AG20443 (cell line): ENCODE measurements around the gene MUTYH.

Experiments used
- DNase-seq: peaks from one replicate; pipeline ENCODE4 v3.0.0; 2012; ENCODE audit warnings: low spot score, mixed read lengths

The MUTYH gene

GRCh38 chr1:45348966-45349677 lies 8.9 kb upstream of the MUTYH start:
- no peak for DNase-seq

- no peak for DNase-seq
These were observed 8.3 kb upstream of the MUTYH start for GRCh38 chr1:45348609-45348965.

- peak; percentile 43 for DNase-seq
These were observed 7.8 kb upstream of the MUTYH start for GRCh38 chr1:45348020-45348419.

DNA sequence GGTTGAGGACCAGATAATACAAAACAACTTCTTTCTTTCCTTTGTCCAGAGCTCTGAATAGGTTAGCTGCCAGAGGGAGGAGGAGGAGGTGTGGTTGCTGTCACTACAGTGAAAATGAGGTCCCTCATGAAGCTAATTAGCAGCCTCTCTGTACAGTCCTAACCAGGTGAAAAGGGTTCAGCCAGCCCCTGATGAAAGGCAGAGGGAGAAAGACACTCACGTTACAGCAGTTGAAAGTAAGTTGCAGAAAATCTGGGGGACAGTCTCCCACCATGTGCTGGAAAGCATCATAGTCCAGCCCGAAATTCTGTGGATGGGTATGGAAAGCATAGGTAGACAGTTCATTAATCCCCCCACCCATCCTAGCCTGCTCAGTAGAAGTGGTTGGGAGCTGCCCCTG lies 6.2 kb upstream of the MUTYH start:
- no peak for DNase-seq

- DNase-seq: no peak
These were observed 4.8 kb upstream of the MUTYH start for GRCh38 chr1:45345014-45345413.

DNA sequence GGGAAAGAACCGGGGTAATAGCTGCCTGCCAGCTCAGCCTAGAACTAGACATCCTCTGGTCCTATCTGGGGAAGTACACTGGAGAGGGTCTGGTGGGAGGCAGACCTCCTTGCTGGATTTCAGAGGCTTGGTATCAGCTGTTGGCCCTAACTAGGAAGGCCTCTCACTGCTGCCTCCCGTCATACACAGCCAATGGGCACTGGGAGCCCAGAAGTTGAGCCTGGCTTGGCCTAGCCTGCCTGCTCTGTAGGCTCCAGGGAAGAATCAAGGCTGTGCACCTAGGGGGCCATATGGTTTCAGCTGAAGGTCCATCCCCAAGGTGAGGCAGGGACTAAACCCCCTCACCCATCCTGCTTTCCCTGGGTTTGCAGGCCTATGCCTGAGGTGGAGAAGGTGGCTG lies 4.3 kb upstream of the MUTYH start:
- DNase-seq: no peak

GRCh38 chr1:45340816-45341466 lies 701 bp upstream of the MUTYH start:
- no peak for DNase-seq

- no peak for DNase-seq
These were observed 2.5 kb downstream of the MUTYH start for GRCh38 chr1:45337630-45338325.

DNA sequence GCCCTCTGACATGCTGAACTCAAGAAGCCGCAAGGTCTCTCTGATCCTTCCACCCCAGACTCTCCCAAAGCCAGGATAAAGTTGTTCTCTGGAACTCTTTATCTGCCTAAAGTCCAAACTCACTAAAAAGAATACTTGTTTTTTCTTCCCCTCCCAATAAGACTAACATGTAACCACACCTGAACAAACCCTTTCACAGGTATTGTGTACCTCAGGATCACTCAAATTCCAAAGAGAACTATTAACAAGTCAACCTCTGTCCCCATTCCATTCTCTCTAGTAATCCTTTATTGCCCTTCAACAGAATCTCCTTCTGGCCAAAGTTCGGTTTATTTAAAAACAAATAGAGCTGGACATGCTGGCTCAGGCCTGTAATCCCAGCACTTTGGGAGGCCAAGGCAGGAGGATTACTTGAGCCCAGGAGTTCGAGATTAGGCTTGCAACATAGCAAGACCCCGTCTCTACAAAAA lies 4.3 kb downstream of the MUTYH start:
- DNase-seq: no peak

DNA sequence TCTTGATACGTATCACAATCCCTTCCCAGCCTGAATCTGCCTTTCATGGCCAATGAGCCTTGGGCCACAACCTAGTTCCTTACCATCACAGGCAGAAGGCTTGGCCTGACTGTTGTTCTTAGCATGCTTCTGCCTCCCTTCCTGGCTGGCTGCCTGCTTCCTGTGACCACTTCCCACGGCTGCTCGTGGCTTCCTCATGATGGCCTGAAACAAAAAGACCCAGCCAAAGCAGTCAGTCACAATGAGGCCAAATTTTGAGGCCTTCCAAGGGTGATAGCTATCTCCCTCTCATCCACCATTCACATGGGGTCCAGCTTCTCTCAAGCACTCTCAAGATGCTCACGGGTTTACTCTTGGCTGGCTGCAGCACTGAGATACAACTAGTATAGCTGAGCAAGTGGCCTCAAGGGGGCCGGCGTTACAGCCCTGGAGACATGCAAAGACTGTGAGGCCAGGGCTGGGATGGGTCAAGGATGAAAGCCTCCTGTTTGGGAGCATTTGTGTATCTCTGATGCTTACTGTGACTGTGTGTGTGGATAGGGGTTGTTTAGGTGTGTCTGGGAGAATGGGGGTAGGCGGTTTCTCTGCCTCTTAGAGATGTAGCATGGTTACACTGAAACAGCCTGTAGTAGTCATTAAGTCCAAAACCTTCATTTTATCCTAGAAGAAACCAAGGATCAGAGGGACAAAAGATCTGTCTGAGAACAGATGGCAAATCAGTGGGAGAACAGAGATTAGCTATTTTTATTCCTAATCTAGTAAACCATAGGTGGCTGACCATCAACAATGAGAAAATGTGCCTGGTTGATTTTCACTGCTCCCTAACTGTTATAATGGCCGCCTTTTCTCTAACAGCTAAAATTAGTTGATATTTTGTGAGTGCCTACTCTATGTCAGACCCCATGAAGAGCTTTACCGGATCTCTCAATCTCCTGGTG lies 5.7 kb downstream of the MUTYH start:
- no peak for DNase-seq

GRCh38 chr1:45332346-45332720 lies 7.9 kb downstream of the MUTYH start:
- no peak for DNase-seq

- DNase-seq: no peak
These were observed 8.5 kb downstream of the MUTYH start for GRCh38 chr1:45331436-45332345.

GRCh38 chr1:45329445-45329844 lies 10.8 kb downstream of the MUTYH start:
- no peak for DNase-seq

DNA sequence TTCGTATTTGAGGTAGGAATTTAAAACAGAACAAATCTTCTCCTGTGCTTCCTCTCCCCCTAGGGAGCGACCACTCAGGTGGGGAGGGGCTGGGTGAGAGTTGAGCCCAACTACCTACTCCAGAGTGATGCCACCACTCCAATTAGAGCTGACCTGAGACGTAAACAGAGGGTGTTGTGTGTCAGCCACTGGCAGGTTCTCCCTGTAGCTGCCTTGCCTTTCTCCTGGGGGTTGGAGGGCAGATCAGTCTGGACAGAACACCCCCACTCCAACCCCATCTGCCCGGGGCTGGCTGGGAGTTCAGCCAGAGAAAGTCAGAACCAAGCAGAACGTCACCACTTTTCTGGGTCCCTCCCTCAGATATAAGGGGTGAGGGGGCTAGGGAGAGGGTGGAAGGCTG lies 11.6 kb downstream of the MUTYH start:
- DNase-seq: no peak

DNA sequence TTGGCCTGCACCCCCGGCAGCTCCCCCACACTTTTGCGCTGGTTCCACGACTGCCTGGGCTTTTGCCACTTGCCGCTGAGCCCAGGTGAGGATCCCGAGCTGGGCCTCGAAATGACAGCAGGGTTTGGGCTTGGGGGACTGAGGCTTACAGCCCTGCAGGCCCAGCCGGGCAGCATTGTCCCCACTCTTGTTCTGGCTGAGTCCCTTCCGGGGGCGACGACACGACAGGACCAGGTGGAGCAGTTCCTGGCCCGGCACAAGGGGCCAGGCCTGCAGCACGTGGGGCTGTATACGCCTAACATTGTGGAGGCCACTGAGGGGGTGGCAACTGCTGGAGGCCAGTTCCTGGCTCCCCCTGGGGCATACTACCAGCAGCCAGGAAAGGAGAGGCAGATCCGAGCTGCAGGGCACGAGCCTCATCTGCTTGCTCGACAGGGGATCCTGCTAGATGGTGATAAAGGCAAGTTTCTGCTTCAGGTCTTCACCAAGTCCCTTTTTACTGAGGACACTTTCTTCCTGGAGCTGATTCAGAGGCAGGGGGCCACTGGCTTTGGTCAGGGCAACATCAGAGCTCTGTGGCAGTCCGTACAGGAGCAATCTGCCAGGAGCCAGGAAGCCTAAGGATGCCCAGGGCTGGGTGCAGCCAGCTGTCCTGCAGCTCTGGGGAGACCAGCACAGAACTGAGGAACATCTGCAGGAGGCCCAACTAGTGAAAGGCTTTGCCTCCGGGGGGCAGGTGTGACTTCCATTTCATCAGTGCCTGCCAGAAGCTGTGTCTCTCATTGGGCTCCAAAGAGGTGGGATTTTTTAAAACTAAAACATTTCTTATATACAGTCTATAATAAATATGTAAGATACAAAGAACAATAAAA lies 12.4 kb downstream of the MUTYH start:
- DNase-seq: no peak

- DNase-seq: peak; percentile 82
These were observed 13.3 kb downstream of the MUTYH start, which contains the start of gene HPDL for GRCh38 chr1:45326627-45327623. HPDL (plus strand) TSS chr1:45326895; CDS start chr1:45327149, 254 bp downstream.

- DNase-seq: no peak
These were observed 14.3 kb downstream of the MUTYH start for GRCh38 chr1:45325851-45326506.

DNA sequence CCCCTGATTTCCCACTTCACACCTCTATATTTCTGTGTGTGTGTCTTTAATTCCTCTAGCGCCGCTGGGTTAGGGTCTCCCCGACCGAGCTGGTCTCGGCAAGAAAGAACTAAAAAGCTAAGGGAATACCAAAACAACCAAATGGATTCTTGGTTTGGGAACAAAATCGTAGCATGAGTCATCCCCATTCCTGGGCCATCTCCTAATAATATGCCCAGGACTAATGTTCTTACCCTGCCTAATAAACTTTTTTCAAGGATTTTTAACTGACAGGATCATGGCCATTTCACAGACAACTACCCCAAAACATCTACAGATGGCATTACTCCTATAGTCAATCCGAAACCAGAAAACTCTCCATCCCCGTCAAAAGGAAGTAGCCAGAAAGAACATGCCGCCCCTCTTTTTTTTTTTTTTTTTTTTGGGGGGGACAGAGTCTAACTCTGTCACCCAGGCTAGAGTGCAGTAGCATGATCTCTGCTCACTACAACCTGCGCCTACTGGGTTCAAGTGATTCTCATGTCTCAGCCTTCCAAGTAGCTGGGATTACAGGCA lies 17.7 kb downstream of the MUTYH start:
- no peak for DNase-seq
